ENCODE measurements around the gene PDZD2. TPM values are rescaled to one million over a fixed set of nuclear protein-coding genes. Genes with fewer than 3 reads are reported as not detected.
A peak's percentile ranks its signal among the peaks of the same experiment; 100 is the strongest.
"Not testable (repeated sequence)": the region's sequence is repeated elsewhere in the genome, so short reads cannot be mapped to it uniquely, and the experiment has no call there.

Gene PDZD2
- total RNA-seq, 2 donors from 2014 or later = 10.3 to 59.5 TPM

- no peaks in the 10 kb centered on the region for H3K4me1 ChIP-seq (replicated peaks)
- peak; percentile 30 to 83 (median 74) for TF ChIP-seq CTCF (IDR thresholded peaks at IDR 0.05)
- no peak for TF ChIP-seq POLR2A (IDR thresholded peaks at IDR 0.05)
- no peak overlapping the region for H3K27ac ChIP-seq
- WGBS = 42% methylated on average over 4 of the region's 4 CpGs
- H3K4me3 ChIP-seq = no peak overlapping the region
- no peaks in the 10 kb centered on the region for H3K9me3 ChIP-seq
- no peaks in the 10 kb centered on the region for H3K27me3 ChIP-seq (replicated peaks; ENCODE audit: insufficient read depth)
- H3K36me3 ChIP-seq = peaks cover 0 to 3% of the 10 kb centered on the region in 2 donors
- DNase-seq (ENCODE audit: low spot score) = peak; percentile 44
- intact Hi-C loops (cut with DNase I) = loop anchor here (5.0 kb wide), 1 partner anchor 250 kb away; no protein-coding TSS in a partner anchor
Observed at GRCh38 chr5:32076699-32077695, 438.1 kb downstream of the PDZD2 start.

GRCh38 chr5:32078855-32079254 is 439.9 kb downstream of the PDZD2 start:
- not testable (repeated sequence) for H3K9me3 ChIP-seq; H3K4me1 ChIP-seq (replicated peaks); H3K4me3 ChIP-seq; H3K27me3 ChIP-seq (replicated peaks; ENCODE audit: insufficient read depth); H3K36me3 ChIP-seq; H3K27ac ChIP-seq; DNase-seq (ENCODE audit: low spot score)
- 92% methylated on average over 6 of the region's 6 CpGs for WGBS
- intact Hi-C loops (cut with DNase I) = loop anchor here (5.0 kb wide), 1 partner anchor 252 kb away; no protein-coding TSS in a partner anchor

GRCh38 chr5:32080565-32080964 is 441.6 kb downstream of the PDZD2 start:
- intact Hi-C loops (cut with DNase I); H3K4me1 ChIP-seq (replicated peaks); DNase-seq (ENCODE audit: low spot score); H3K36me3 ChIP-seq; H3K27me3 ChIP-seq (replicated peaks; ENCODE audit: insufficient read depth); H3K9me3 ChIP-seq; H3K27ac ChIP-seq; H3K4me3 ChIP-seq: not testable (repeated sequence)
- WGBS = 100% methylated on average over 1 of the region's 1 CpG

DNA sequence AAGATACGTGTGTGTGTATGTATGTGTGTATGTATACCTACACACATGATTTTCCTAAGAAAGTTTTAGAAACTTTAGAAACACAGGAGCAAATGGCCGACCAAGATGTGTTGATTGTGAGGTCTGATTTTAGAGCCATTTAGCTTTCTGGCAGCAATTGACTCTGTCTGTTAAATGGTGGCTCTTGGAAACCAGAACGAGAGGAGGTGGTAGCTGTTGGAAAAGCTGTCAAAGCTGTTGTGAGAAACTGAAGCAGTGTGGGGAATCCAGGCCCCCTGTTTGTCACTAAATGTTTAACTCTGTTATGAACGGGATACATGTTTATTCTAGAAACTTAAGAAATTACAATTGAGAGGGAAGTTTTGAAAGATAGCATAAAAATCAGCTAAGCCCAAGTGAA is 443.8 kb downstream of the PDZD2 start:
- TF ChIP-seq CTCF (IDR thresholded peaks at IDR 0.05) (no peak), POLR2A (IDR thresholded peaks at IDR 0.05) (no peak), POLR2AphosphoS5 (IDR thresholded peaks at IDR 0.05) (no peak)
- WGBS = 77% methylated on average over 4 of the region's 4 CpGs

DNA sequence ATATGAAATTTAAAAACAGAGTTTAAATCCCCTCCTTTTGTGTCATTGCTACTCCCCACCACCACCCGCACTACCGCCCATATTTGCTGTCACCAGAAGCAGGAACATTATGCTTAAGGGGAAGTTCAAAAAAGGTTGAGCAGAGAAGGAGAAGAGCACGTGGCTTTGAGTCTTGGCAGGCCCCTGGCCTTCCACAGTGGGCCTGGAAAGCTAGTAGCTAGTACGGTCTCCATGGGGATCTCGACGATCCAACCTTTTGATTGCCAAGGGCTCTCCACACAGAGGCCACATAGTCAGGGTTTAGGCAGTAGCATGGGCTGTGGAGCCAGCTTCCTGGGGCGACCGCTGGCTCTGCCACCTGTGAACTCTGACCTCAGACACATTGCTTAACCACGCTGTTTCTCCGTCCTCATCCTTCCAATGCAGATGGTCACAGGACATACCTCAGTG is 445.1 kb downstream of the PDZD2 start:
- H3K4me1 ChIP-seq (replicated peaks) = no peaks in the 10 kb centered on the region
- H3K36me3 ChIP-seq = no peaks in the 10 kb centered on the region
- no peaks in the 10 kb centered on the region for H3K9me3 ChIP-seq
- no peaks in the 10 kb centered on the region for H3K27me3 ChIP-seq (replicated peaks; ENCODE audit: insufficient read depth)
- intact Hi-C loops (cut with DNase I) = no loop called here
- H3K27ac ChIP-seq = no peak overlapping the region
- no peak for TF ChIP-seq CTCF (IDR thresholded peaks at IDR 0.05)
- TF ChIP-seq POLR2A (IDR thresholded peaks at IDR 0.05) = no peak
- TF ChIP-seq POLR2AphosphoS5 (IDR thresholded peaks at IDR 0.05) = no peak
- WGBS = 91% methylated on average over 10 of the region's 10 CpGs
- no peak for DNase-seq (ENCODE audit: low spot score)
- H3K4me3 ChIP-seq = no peak overlapping the region

More for the DNA sequence above, 443.8 kb downstream of the PDZD2 start:
- Histone ChIP-seq H3K27me3 (replicated peaks; ENCODE audit: insufficient read depth) (no peaks in the 10 kb centered on the region), H3K27ac (no peak overlapping the region), H3K4me3 (no peak overlapping the region), H3K4me1 (replicated peaks) (no peaks in the 10 kb centered on the region), H3K9me3 (no peaks in the 10 kb centered on the region), H3K36me3 (no peaks in the 10 kb centered on the region)
- no peak for DNase-seq (ENCODE audit: low spot score)
- intact Hi-C loops (cut with DNase I) = no loop called here

Data from prostate gland (tissue), 2 donors.